Heart right ventricle (tissue), 16 donors: ENCODE data around the gene ENOX2. TPM values are rescaled to one million over a fixed set of nuclear protein-coding genes. Genes with fewer than 3 reads are reported as not detected.

Experiments used
- ATAC-seq, 8 donors: fragments of 200-7000 bp; cut with Tn5 transposase; one replicate each; pipeline ENCODE4 v1.9.1; 2020; ENCODE audit warnings: mild to moderate bottlenecking in 8 of 8, moderate library complexity in 8 of 8, moderate number of reproducible peaks in 1 of 8
- DNase-seq, 2 donors: peaks; one replicate each; pipeline ENCODE4 v3.0.0-alpha.2; 2020
- H3K27ac ChIP-seq, 10 donors: fragments of 200-600 bp; sonication (generic) in 2 of 10; one replicate each; pipeline versions ENCODE4 v1.5.0 to v1.8.0; 2020 to 2022; ENCODE audit warnings: mild to moderate bottlenecking in 3 of 10
- H3K27me3 ChIP-seq, 7 donors: fragments of 200-600 bp; one replicate each; pipeline ENCODE4 v1.8.0; 2021 to 2022; ENCODE audit warnings: mild to moderate bottlenecking in 2 of 7
- H3K36me3 ChIP-seq, 9 donors: fragments of 200-600 bp; sonication (generic) in 1 of 9; one replicate each; pipeline versions ENCODE4 v1.5.0 to v1.8.0; 2020 to 2022; ENCODE audit warnings: mild to moderate bottlenecking in 2 of 9
- H3K4me1 ChIP-seq, 9 donors: fragments of 200-600 bp; sonication (generic) in 1 of 9; one replicate each; pipeline versions ENCODE4 v1.5.0 to v1.8.0; 2020 to 2022; ENCODE audit warnings: mild to moderate bottlenecking in 4 of 9
- H3K4me3 ChIP-seq, 10 donors: fragments of 200-600 bp; sonication (generic) in 2 of 10; one replicate each; pipeline versions ENCODE4 v1.5.0 to v1.8.0; 2020 to 2022; ENCODE audit warnings: mild to moderate bottlenecking in 7 of 10, moderate library complexity in 2 of 10
- H3K9me3 ChIP-seq, 11 donors: fragments of 200-600 bp in 10 of 11; sonication (generic) in 2 of 11; one replicate each; pipeline versions ENCODE4 v1.5.0 to v1.8.0; 2013 to 2022; ENCODE audit warnings: mild to moderate bottlenecking in 2 of 11, control low read depth in 1 of 11, moderate library complexity in 1 of 11
- CTCF ChIP-seq, 9 donors: fragments of 200-600 bp; sonication (generic) in 2 of 9; IDR thresholded peaks; one replicate each; pipeline versions ENCODE4 v1.5.0 to v1.8.0; 2021 to 2022; ENCODE audit warnings: antibody characterized with exemption in 9 of 9, mild to moderate bottlenecking in 5 of 9, moderate library complexity in 1 of 9
- WGBS, 2 donors: extraction: QIAGEN DNeasy Blood & Tissue Kit; methylation state at CpG; one replicate each; pipeline ENCODE4 v1.1.7; 2013; ENCODE audit warnings: inconsistent platforms in 1 of 2; 5-methylcytosine and 5-hydroxymethylcytosine counted together
- intact Hi-C, 10 donors: fragments of 100-400 bp; cut with DNase I; formaldehyde crosslinking; loops; one replicate each; pipeline versions ENCODE4 v1.11.1 to v1.14.2; 2022
- polyA plus RNA-seq, 2 donors: library from polyadenylated mRNA; stranded (reverse); fragments of 200-250 nt; gene quantifications; one replicate each; pipeline ENCODE4 v1.2.3, GENCODE V29; 2013
- total RNA-seq, 10 donors: library from RNA; stranded (reverse); fragmentation: NEBNext Ultra II Directional in 3 of 10; extraction: Animal tissue kit (Norgen Biotek cat#: 25700) in 3 of 10; gene quantifications; one replicate each; pipeline versions ENCODE4 v1.2.1 to v1.2.4, GENCODE V29; 2021 to 2023
- donor health status: Arrhythmogenic right ventricular cardiomyopathy.
- donor health status: ischemic (EF 13 %, LVEDD 7.1; RV severe dilation, severe dysfunction).
- donor health status: healthy with polysubstance abuse.
- donor health status: DM: no; HTN: yes; CAD: no.
- donor health status: DM: no; HTN: no; CAD: no.
- donor health status: ischemic (EF 25% LVEDD 6.9; RV normal size, moderate dysfunction).
- donor health status: ischemic (EF 25% LVEDD 5.7; RV mildly dilated, moderate dysfunction).
- donor health status: healthy.
- donor health status: DM: yes; HTN: yes; CAD: no.
- donor health status: Ischemic cardiomyopathy.
- donor health status: ischemic (EF 35%, LVEDD 5.7; RV mildly dilated, moderate dysfunction).
- donor health status: nonischemic (EF 11% LVEDD 7.7; RV severe dilation, severe dysfunction).
- donor health status: DM: yes; HTN: yes; CAD: no.
- donor health status: PGD.
- donor health status: ischemic (EF 29% LVEDD 5.4; RV normal size, mild dysfunction).
- donor health status: nonischemic (EF 23%, LVEDD 6.1; RV moderate dilation, normal function).

The ENOX2 gene
- total and polyA plus RNA-seq, 12 donors = 3.4 to 22.6 (median 18.6) TPM

GRCh38 chrX:130857207-130857606, 45.8 kb downstream of the ENOX2 start:
- H3K4me1 ChIP-seq = peaks cover 0 to 5% (median 0%) of the 10 kb centered on the region in 9 donors
- no peaks in the 10 kb centered on the region for H3K27me3 ChIP-seq
- ATAC-seq (no peak), DNase-seq (no peak)
- no peaks in the 10 kb centered on the region for H3K36me3 ChIP-seq
- H3K4me3 ChIP-seq = no peak overlapping the region
- no peak for TF ChIP-seq CTCF (IDR thresholded peaks at IDR 0.05)
- H3K27ac ChIP-seq = no peak overlapping the region
- 95 to 97% methylated on average over 1 of the region's 1 CpG for WGBS, 2 donors
- H3K9me3 ChIP-seq = peaks cover 0 to 7% (median 0%) of the 10 kb centered on the region in 11 donors
- intact Hi-C loops = no loop called here

- TF ChIP-seq CTCF (IDR thresholded peaks at IDR 0.05) = no peak
- H3K36me3 ChIP-seq = no peaks in the 10 kb centered on the region
- WGBS, 2 donors = 88 to 93% methylated on average over 3 of the region's 3 CpGs
- H3K27me3 ChIP-seq = peaks cover 0 to 10% (median 0%) of the 10 kb centered on the region in 7 donors
- no peak overlapping the region for H3K4me3 ChIP-seq
- no peaks in the 10 kb centered on the region for H3K4me1 ChIP-seq
- H3K27ac ChIP-seq = no peak overlapping the region
- peaks cover 0 to 7% (median 0%) of the 10 kb centered on the region in 11 donors for H3K9me3 ChIP-seq
- intact Hi-C loops = no loop called here
- DNase-seq (no peak), ATAC-seq (no peak)
These were observed 51.4 kb downstream of the ENOX2 start for GRCh38 chrX:130851569-130851968.

GRCh38 chrX:130848763-130849162, 54.2 kb downstream of the ENOX2 start:
- H3K27ac ChIP-seq = no peak overlapping the region
- H3K36me3 ChIP-seq = no peaks in the 10 kb centered on the region
- DNase-seq (no peak), ATAC-seq (no peak)
- 93% methylated on average over 2 of the region's 2 CpGs for WGBS, 2 donors
- intact Hi-C loops = no loop called here
- no peak overlapping the region for H3K4me3 ChIP-seq
- peaks cover 0 to 14% (median 0%) of the 10 kb centered on the region in 7 donors for H3K27me3 ChIP-seq
- TF ChIP-seq CTCF (IDR thresholded peaks at IDR 0.05) = no peak
- no peaks in the 10 kb centered on the region for H3K4me1 ChIP-seq
- no peaks in the 10 kb centered on the region for H3K9me3 ChIP-seq

- Histone ChIP-seq H3K9me3 (no peaks in the 10 kb centered on the region), H3K36me3 (no peaks in the 10 kb centered on the region), H3K27me3 (peaks cover 0 to 14% (median 0%) of the 10 kb centered on the region in 7 donors), H3K27ac (no peak overlapping the region), H3K4me1 (no peaks in the 10 kb centered on the region), H3K4me3 (no peak overlapping the region)
- DNase-seq (no peak), ATAC-seq (no peak)
- intact Hi-C loops = no loop called here
- WGBS, 2 donors = 92 to 98% methylated on average over 2 of the region's 2 CpGs
- TF ChIP-seq CTCF (IDR thresholded peaks at IDR 0.05) = no peak
These were observed 56.3 kb downstream of the ENOX2 start for GRCh38 chrX:130846746-130847145.
